ENCODE results near the gene MAMDC4. TPM values are rescaled to one million over a fixed set of nuclear protein-coding genes. Genes with fewer than 3 reads are reported as not detected.

The MAMDC4 gene
- total RNA-seq, 1 donor from 2014 or later, result 13.4 TPM

DNA sequence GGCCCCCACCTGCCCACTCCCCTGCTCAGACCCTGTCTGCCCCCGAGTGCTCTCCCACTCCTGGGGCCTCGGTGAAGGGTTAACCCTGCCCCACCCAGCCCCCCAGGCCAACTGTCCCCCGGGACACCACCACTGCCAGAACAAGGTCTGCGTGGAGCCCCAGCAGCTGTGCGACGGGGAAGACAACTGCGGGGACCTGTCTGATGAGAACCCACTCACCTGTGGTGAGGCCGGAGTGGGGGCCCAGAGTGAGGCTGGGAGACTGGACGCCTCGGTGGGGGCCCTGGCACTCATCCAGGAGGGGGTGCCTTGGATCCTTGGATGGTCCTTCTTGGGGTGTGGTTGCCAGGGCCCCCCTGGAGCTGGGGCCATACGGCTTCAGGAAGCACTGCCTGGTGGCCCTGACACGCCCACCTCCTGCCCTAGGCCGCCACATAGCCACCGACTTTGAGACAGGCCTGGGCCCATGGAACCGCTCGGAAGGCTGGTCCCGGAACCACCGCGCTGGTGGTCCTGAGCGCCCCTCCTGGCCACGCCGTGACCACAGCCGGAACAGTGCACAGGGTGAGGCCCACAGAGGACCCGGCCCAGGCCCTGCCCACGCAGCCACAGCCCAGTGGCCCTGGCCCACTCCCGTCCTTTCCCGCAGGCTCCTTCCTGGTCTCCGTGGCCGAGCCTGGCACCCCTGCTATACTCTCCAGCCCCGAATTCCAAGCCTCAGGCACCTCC is 2.1 kb downstream of the MAMDC4 start:
- no peaks in the 10 kb centered on the region for H3K27me3 ChIP-seq (ENCODE audit: low read depth)
- H3K4me3 ChIP-seq, result no peak overlapping the region
- H3K36me3 ChIP-seq, result peaks cover 20% of the 10 kb centered on the region
- TF ChIP-seq, protein P1, sequence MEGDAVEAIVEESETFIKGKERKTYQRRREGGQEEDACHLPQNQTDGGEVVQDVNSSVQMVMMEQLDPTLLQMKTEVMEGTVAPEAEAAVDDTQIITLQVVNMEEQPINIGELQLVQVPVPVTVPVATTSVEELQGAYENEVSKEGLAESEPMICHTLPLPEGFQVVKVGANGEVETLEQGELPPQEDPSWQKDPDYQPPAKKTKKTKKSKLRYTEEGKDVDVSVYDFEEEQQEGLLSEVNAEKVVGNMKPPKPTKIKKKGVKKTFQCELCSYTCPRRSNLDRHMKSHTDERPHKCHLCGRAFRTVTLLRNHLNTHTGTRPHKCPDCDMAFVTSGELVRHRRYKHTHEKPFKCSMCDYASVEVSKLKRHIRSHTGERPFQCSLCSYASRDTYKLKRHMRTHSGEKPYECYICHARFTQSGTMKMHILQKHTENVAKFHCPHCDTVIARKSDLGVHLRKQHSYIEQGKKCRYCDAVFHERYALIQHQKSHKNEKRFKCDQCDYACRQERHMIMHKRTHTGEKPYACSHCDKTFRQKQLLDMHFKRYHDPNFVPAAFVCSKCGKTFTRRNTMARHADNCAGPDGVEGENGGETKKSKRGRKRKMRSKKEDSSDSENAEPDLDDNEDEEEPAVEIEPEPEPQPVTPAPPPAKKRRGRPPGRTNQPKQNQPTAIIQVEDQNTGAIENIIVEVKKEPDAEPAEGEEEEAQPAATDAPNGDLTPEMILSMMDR (IDR thresholded peaks at IDR 0.05; ENCODE audit: borderline replicate concordance), result no peak
- H3K27ac ChIP-seq (replicated peaks), result no peak overlapping the region
- H3K4me1 ChIP-seq, result peaks cover 46% of the 10 kb centered on the region
- intact Hi-C loops (cut with micrococcal nuclease), result no loop called here
- DNase-seq, result peak; percentile 15
- no peaks in the 10 kb centered on the region for H3K9me3 ChIP-seq (replicated peaks)

DNA sequence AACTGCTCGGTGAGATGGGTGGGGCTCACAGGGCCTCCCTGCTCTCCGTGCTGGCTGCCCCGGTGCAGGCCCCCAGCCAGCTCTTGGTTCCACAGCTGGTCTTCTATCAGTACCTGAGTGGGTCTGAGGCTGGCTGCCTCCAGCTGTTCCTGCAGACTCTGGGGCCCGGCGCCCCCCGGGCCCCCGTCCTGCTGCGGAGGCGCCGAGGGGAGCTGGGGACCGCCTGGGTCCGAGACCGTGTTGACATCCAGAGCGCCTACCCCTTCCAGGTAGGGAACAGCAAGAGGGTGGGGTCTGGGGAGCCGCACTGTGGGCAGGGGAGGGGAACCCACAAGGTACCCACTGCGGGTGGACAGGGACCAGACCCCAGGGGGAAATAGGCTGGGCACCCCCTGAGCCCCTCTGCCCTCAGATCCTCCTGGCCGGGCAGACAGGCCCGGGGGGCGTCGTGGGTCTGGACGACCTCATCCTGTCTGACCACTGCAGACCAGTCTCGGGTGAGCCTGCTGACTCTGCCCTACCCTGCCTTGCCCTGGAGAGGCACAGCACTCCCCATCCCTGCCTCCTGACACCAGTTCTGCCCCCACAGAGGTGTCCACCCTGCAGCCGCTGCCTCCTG is 2.8 kb downstream of the MAMDC4 start:
- Histone ChIP-seq H3K4me3 (no peak overlapping the region), H3K4me1 (peaks cover 49% of the 10 kb centered on the region), H3K36me3 (peaks cover 19% of the 10 kb centered on the region), H3K27me3 (ENCODE audit: low read depth) (no peaks in the 10 kb centered on the region), H3K27ac (replicated peaks) (no peak overlapping the region), H3K9me3 (replicated peaks) (no peaks in the 10 kb centered on the region)
- TF ChIP-seq, protein P1 (IDR thresholded peaks at IDR 0.05; ENCODE audit: borderline replicate concordance), result no peak
- intact Hi-C loops (cut with micrococcal nuclease), result no loop called here
- peak; percentile 13 for DNase-seq

DNA sequence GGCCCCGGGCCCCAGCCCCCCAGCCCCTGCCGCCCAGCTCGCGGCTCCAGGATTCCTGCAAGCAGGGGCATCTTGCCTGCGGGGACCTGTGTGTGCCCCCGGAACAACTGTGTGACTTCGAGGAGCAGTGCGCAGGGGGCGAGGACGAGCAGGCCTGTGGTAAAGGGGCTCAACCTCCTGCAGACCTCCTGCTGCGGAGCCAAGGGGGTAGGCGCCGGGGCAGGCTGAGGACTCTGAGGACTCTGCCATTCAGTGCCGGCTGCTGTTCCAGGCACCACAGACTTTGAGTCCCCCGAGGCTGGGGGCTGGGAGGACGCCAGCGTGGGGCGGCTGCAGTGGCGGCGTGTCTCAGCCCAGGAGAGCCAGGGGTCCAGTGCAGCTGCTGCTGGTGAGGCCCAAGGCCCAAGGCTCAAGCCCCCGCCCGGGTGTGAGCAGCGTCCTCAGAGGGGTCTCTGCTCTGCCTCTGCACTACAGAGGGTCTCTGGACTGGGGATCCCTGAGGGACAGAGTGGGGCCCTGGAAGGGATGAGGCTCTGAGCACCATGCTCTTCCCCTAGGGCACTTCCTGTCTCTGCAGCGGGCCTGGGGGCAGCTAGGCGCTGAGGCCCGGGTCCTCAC is 3.4 kb downstream of the MAMDC4 start:
- TF ChIP-seq, protein P1 (IDR thresholded peaks at IDR 0.05; ENCODE audit: borderline replicate concordance), result no peak
- Histone ChIP-seq H3K4me3 (no peak overlapping the region), H3K27me3 (ENCODE audit: low read depth) (no peaks in the 10 kb centered on the region), H3K27ac (replicated peaks) (no peak overlapping the region), H3K4me1 (peaks cover 43% of the 10 kb centered on the region), H3K9me3 (replicated peaks) (no peaks in the 10 kb centered on the region), H3K36me3 (peaks cover 15% of the 10 kb centered on the region)
- intact Hi-C loops (cut with micrococcal nuclease), result no loop called here
- DNase-seq, result peak; percentile 14

DNA sequence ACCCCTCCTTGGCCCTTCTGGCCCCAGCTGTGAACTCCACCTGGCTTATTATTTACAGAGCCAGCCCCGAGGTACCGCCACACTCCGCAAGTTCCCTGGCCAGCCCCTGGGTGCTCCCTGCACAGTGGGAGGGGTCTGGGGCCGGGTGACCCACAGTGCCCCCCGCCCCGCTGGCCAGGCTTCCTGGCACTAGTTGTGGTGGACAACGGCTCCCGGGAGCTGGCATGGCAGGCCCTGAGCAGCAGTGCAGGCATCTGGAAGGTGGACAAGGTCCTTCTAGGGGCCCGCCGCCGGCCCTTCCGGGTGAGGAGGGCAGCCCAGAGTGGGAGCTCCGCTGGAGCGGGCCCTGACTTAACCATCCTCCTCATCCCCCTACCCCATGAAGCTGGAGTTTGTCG is 3.9 kb downstream of the MAMDC4 start:
- Histone ChIP-seq H3K9me3 (replicated peaks) (no peaks in the 10 kb centered on the region), H3K27me3 (ENCODE audit: low read depth) (no peaks in the 10 kb centered on the region), H3K4me3 (no peak overlapping the region), H3K4me1 (peaks cover 38% of the 10 kb centered on the region), H3K27ac (replicated peaks) (no peak overlapping the region), H3K36me3 (peaks cover 15% of the 10 kb centered on the region)
- DNase-seq, result peak; percentile 12
- intact Hi-C loops (cut with micrococcal nuclease), result no loop called here
- TF ChIP-seq, protein P1 (IDR thresholded peaks at IDR 0.05; ENCODE audit: borderline replicate concordance), result no peak

DNA sequence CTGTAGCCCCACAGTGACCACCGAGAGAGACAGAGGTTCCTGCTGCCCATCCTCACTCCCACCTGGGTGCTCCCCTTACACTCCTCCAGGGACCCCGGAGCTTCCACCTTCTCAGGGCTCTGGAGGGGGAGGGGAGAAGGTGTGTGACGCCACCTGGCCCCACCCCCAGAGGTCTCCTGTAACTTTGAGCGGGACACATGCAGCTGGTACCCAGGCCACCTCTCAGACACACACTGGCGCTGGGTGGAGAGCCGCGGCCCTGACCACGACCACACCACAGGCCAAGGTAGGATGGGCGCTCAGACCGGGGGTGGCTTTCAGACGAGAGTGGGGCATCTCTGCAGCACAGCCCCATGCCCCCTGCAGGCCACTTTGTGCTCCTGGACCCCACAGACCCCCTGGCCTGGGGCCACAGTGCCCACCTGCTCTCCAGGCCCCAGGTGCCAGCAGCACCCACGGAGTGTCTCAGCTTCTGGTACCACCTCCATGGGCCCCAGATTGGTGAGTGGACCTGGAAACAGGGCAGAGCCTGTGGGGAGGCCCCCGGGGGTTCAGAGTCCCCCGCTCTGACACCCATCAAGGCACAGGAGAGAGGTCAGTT is 4.5 kb downstream of the MAMDC4 start:
- DNase-seq, result peak; percentile 13
- TF ChIP-seq, protein P1 (IDR thresholded peaks at IDR 0.05; ENCODE audit: borderline replicate concordance), result no peak
- intact Hi-C loops (cut with micrococcal nuclease), result no loop called here
- Histone ChIP-seq H3K27ac (replicated peaks) (no peak overlapping the region), H3K27me3 (ENCODE audit: low read depth) (no peaks in the 10 kb centered on the region), H3K9me3 (replicated peaks) (no peaks in the 10 kb centered on the region), H3K4me1 (peaks cover 32% of the 10 kb centered on the region), H3K36me3 (peaks cover 15% of the 10 kb centered on the region), H3K4me3 (no peak overlapping the region)
